HG03060 (cell line): ENCODE data around the gene RSRC1.
"Not testable (repeated sequence)": the region's sequence is repeated elsewhere in the genome, so short reads cannot be mapped to it uniquely, and the experiment has no call there.

Experiments used
- ATAC-seq: cut with Tn5 transposase; IDR thresholded peaks from one replicate; pipeline ENCODE4 v1.9.1; 2021; ENCODE audit warnings: low read depth, moderate number of reproducible peaks; ENCODE audit not compliant: unreplicated experiment

The RSRC1 gene

GRCh38 chr3:158369279-158369678 is 259.4 kb downstream of the RSRC1 start:
- peak; percentile 47 for ATAC-seq

GRCh38 chr3:158379517-158379916 is 269.6 kb downstream of the RSRC1 start:
- no peak for ATAC-seq

- no peak for ATAC-seq
Observed at GRCh38 chr3:158381262-158381868, 271.5 kb downstream of the RSRC1 start.

GRCh38 chr3:158382479-158382878 is 272.6 kb downstream of the RSRC1 start:
- ATAC-seq, result no peak

- ATAC-seq, result no peak
Observed at GRCh38 chr3:158384019-158384418, 274.1 kb downstream of the RSRC1 start.

- ATAC-seq, result no peak
Observed at GRCh38 chr3:158395421-158395820, 285.5 kb downstream of the RSRC1 start.

GRCh38 chr3:158402590-158402989 is 292.7 kb downstream of the RSRC1 start:
- no peak for ATAC-seq

GRCh38 chr3:158403013-158403412 is 293.1 kb downstream of the RSRC1 start:
- no peak for ATAC-seq

GRCh38 chr3:158404131-158404718 is 294.3 kb downstream of the RSRC1 start:
- ATAC-seq, result no peak

GRCh38 chr3:158405507-158405906 is 295.6 kb downstream of the RSRC1 start:
- ATAC-seq, result no peak

- no peak for ATAC-seq
Observed at GRCh38 chr3:158407844-158408517, 298.1 kb downstream of the RSRC1 start.

- ATAC-seq, result not testable (repeated sequence)
Observed at GRCh38 chr3:158408518-158408897, 298.6 kb downstream of the RSRC1 start.

GRCh38 chr3:158418035-158418434 is 308.1 kb downstream of the RSRC1 start:
- no peak for ATAC-seq

- no peak for ATAC-seq
Observed at GRCh38 chr3:158419820-158420653, 310.1 kb downstream of the RSRC1 start.

GRCh38 chr3:158420654-158421396 is 310.9 kb downstream of the RSRC1 start:
- ATAC-seq, result peak; percentile 94

- no peak for ATAC-seq
Observed at GRCh38 chr3:158430448-158430847, 320.6 kb downstream of the RSRC1 start.

- no peak for ATAC-seq
Observed at GRCh38 chr3:158430968-158431367, 321.1 kb downstream of the RSRC1 start.

GRCh38 chr3:158431829-158432228 is 321.9 kb downstream of the RSRC1 start:
- no peak for ATAC-seq

- ATAC-seq, result peak; percentile 93
Observed at GRCh38 chr3:158434412-158435038, 324.6 kb downstream of the RSRC1 start.

GRCh38 chr3:158443632-158444031 is 333.7 kb downstream of the RSRC1 start:
- peak; percentile 96 for ATAC-seq
